NT2/D1 (cell line): Measurements from ENCODE around the gene COL18A1.
"Not testable (repeated sequence)": the region's sequence is repeated elsewhere in the genome, so short reads cannot be mapped to it uniquely, and the experiment has no call there.

Experiments used
- DNase-seq: peaks from one replicate; pipeline ENCODE4 v3.0.0-alpha.2; 2011; ENCODE audit warnings: low read depth, low spot score
- H3K27me3 ChIP-seq: 2 replicates; pipeline ENCODE4 v1.6.0; 2011; ENCODE audit warnings: mild to moderate bottlenecking; ENCODE audit not compliant: insufficient read length, insufficient read depth
- H3K36me3 ChIP-seq: 2 replicates; pipeline ENCODE4 v1.6.1; 2011; ENCODE audit warnings: mild to moderate bottlenecking, low read length, mixed read lengths; ENCODE audit not compliant: insufficient read depth, insufficient read length
- H3K4me1 ChIP-seq: 2 replicates; pipeline ENCODE4 v1.5.1; 2011; ENCODE audit not compliant: insufficient read depth, insufficient read length
- H3K4me3 ChIP-seq: 2 replicates; pipeline ENCODE4 v1.5.1; 2011; ENCODE audit warnings: low read depth; ENCODE audit not compliant: insufficient read length
- H3K9ac ChIP-seq: 2 replicates; pipeline ENCODE4 v1.6.0; 2011; ENCODE audit warnings: low read depth; ENCODE audit not compliant: insufficient read length
- H3K9me3 ChIP-seq: 2 replicates; pipeline ENCODE4 v1.5.1; 2011; ENCODE audit warnings: mild to moderate bottlenecking, low read length; ENCODE audit not compliant: insufficient read depth
- SUZ12 ChIP-seq: IDR thresholded peaks from 2 replicates; pipeline ENCODE4 v1.6.1; 2011; ENCODE audit not compliant: insufficient read length, insufficient read depth; ENCODE audit errors: extremely low read depth
- YY1 ChIP-seq: IDR thresholded peaks from 2 replicates; pipeline ENCODE4 v1.6.1; 2011; ENCODE audit not compliant: insufficient read length, insufficient read depth
- ZNF274 ChIP-seq: IDR thresholded peaks from 2 replicates; pipeline ENCODE4 v1.6.1; 2011; ENCODE audit warnings: mild to moderate bottlenecking, low read depth, low read length

The COL18A1 gene

GRCh38 chr21:45524756-45525152 is 119.8 kb downstream of the COL18A1 start:
- no peak for TF ChIP-seq ZNF274
- TF ChIP-seq SUZ12 = no peak
- no peak for TF ChIP-seq YY1
- Histone ChIP-seq H3K9me3 (peaks cover 26% of the 10 kb centered on the region), H3K36me3 (peaks cover 70% of the 10 kb centered on the region), H3K9ac (no peak overlapping the region), H3K4me3 (no peak overlapping the region), H3K27me3 (no peaks in the 10 kb centered on the region), H3K4me1 (peaks cover 2% of the 10 kb centered on the region)
- DNase-seq = no peak

GRCh38 chr21:45525153-45525909 is 120.4 kb downstream of the COL18A1 start:
- DNase-seq = no peak
- Histone ChIP-seq H3K36me3 (peaks cover 75% of the 10 kb centered on the region), H3K9me3 (peaks cover 21% of the 10 kb centered on the region), H3K27me3 (no peaks in the 10 kb centered on the region), H3K4me3 (no peak overlapping the region), H3K4me1 (peaks cover 2% of the 10 kb centered on the region), H3K9ac (no peak overlapping the region)
- TF ChIP-seq ZNF274 (no peak), YY1 (no peak), SUZ12 (no peak)

- Histone ChIP-seq H3K27me3 (no peaks in the 10 kb centered on the region), H3K4me3 (no peak overlapping the region), H3K36me3 (peaks cover 76% of the 10 kb centered on the region), H3K4me1 (peaks cover 2% of the 10 kb centered on the region), H3K9me3 (peaks cover 15% of the 10 kb centered on the region), H3K9ac (no peak overlapping the region)
- TF ChIP-seq ZNF274 (no peak), YY1 (no peak), SUZ12 (no peak)
- no peak for DNase-seq
Measured at GRCh38 chr21:45525910-45526306, 120.9 kb downstream of the COL18A1 start.

GRCh38 chr21:45527151-45527999 is 122.4 kb downstream of the COL18A1 start:
- not testable (repeated sequence) for H3K27me3 ChIP-seq, H3K4me1 ChIP-seq, H3K9ac ChIP-seq, H3K4me3 ChIP-seq, DNase-seq, H3K9me3 ChIP-seq
- peaks cover 82% of the 10 kb centered on the region for H3K36me3 ChIP-seq

- Histone ChIP-seq H3K36me3 (peaks cover 80% of the 10 kb centered on the region), H3K4me3 (no peak overlapping the region), H3K27me3 (no peaks in the 10 kb centered on the region), H3K9ac (no peak overlapping the region), H3K9me3 (no peaks in the 10 kb centered on the region), H3K4me1 (peaks cover 7% of the 10 kb centered on the region)
- DNase-seq = no peak
- TF ChIP-seq YY1 (no peak), SUZ12 (no peak), ZNF274 (no peak)
Measured at GRCh38 chr21:45528028-45528705, 123.2 kb downstream of the COL18A1 start.

GRCh38 chr21:45528981-45529784 is 124.2 kb downstream of the COL18A1 start:
- TF ChIP-seq SUZ12 = no peak
- no peak for TF ChIP-seq ZNF274
- TF ChIP-seq YY1 = no peak

More at GRCh38 chr21:45528981-45529784, 124.2 kb downstream of the COL18A1 start:
- no peak overlapping the region for H3K9ac ChIP-seq
- H3K9me3 ChIP-seq = no peaks in the 10 kb centered on the region
- H3K4me3 ChIP-seq = no peak overlapping the region
- DNase-seq = no peak
- no peaks in the 10 kb centered on the region for H3K27me3 ChIP-seq
- H3K36me3 ChIP-seq = peaks cover 82% of the 10 kb centered on the region
- peaks cover 16% of the 10 kb centered on the region for H3K4me1 ChIP-seq
